Gastrocnemius medialis (tissue), 4 donors: ENCODE results near the gene PRKCA. TPM values are rescaled to one million over a fixed set of nuclear protein-coding genes. Genes with fewer than 3 reads are reported as not detected.
"Not testable (repeated sequence)": the region's sequence is repeated elsewhere in the genome, so short reads cannot be mapped to it uniquely, and the experiment has no call there.

Source experiments
- ATAC-seq, 2 donors: fragments of 150-250 bp; one replicate each; pipeline ENCODE4 v1.9.1; 2016
- DNase-seq, 2 donors: peaks; one replicate each; pipeline ENCODE4 v3.0.0-alpha.2; 2019
- H3K27ac ChIP-seq, 4 donors: fragments of 200-600 bp; sonication (generic); 1 replicate in 1 of 4; 2 replicates in 3 of 4; pipeline ENCODE4 v1.5.1; 2016 to 2018; ENCODE audit warnings: mild to moderate bottlenecking in 2 of 4, moderate library complexity in 1 of 4
- H3K27me3 ChIP-seq, 3 donors: fragments of 200-600 bp; sonication (generic) in 2 of 3; 1 replicate in 1 of 3; 2 replicates in 2 of 3; pipeline versions ENCODE4 v1.5.1 to v1.6.0; 2016 to 2019; ENCODE audit warnings: mild to moderate bottlenecking in 1 of 3, moderate library complexity in 1 of 3
- H3K36me3 ChIP-seq, 2 donors: fragments of 200-600 bp; sonication (generic) in 1 of 2; one replicate each; pipeline ENCODE4 v1.5.1; 2017 to 2018
- H3K4me1 ChIP-seq, 2 donors: fragments of 200-600 bp; sonication (generic) in 1 of 2; one replicate each; pipeline ENCODE4 v1.5.1; 2016 to 2017; ENCODE audit warnings: mild to moderate bottlenecking in 2 of 2
- H3K4me3 ChIP-seq, 4 donors: fragments of 200-600 bp; sonication (generic) in 3 of 4; 1 replicate in 1 of 4; 2 replicates in 3 of 4; pipeline ENCODE4 v1.5.1; 2016 to 2019; ENCODE audit warnings: mild to moderate bottlenecking in 2 of 4
- H3K9me3 ChIP-seq, 3 donors: fragments of 200-600 bp; sonication (generic) in 2 of 3; 1 replicate in 1 of 3; 2 replicates in 2 of 3; pipeline ENCODE4 v1.5.1; 2016 to 2019
- CTCF ChIP-seq, 5 experiments: fragments of 450-650 bp in 3 of 5; fragments of 200-600 bp in 2 of 5; sonication (generic) in 2 of 5; IDR thresholded peaks in 4 of 5; conservative IDR thresholded peaks in 1 of 5; 1 replicate in 4 of 5; 2 replicates in 1 of 5; pipeline ENCODE4 v1.5.1; 2016 to 2019; ENCODE audit warnings: antibody characterized with exemption in 5 of 5, mild to moderate bottlenecking in 3 of 5, moderate library complexity in 3 of 5
- POLR2A ChIP-seq, 2 donors: fragments of 450-650 bp; IDR thresholded peaks; one replicate each; pipeline ENCODE4 v1.6.1; 2017; ENCODE audit warnings: antibody characterized with exemption in 2 of 2, mild to moderate bottlenecking in 2 of 2, moderate library complexity in 2 of 2
- in situ Hi-C, 4 donors: fragments of 200-750 bp; cut with MboI; loops; one replicate each; pipeline versions ENCODE4 v1.15.0 to v1.8.0; 2017; ENCODE audit warnings: low sequenced_read_pairs in 4 of 4
- intact Hi-C: fragments of 100-400 bp; cut with DNase I; formaldehyde crosslinking; loops from one replicate; pipeline ENCODE4 v1.15.1; 2023; ENCODE audit warnings: low total_unique reads
- total RNA-seq, 4 donors: library from RNA; depleted of rRNA; stranded (reverse); fragments of >200 nt; gene quantifications; one replicate each; pipeline versions ENCODE4 v1.1.0 to v1.2.3, GENCODE V29; 2016

The PRKCA gene
- total RNA-seq, 4 donors from 2014 or later = 7.6 to 16.8 (median 11.1) TPM

GRCh38 chr17:66455060-66455459 is 152.6 kb downstream of the PRKCA start:
- Histone ChIP-seq H3K36me3 (no peaks in the 10 kb centered on the region), H3K27ac (no peak overlapping the region), H3K4me3 (no peak overlapping the region), H3K9me3 (no peaks in the 10 kb centered on the region), H3K27me3 (no peaks in the 10 kb centered on the region), H3K4me1 (no peaks in the 10 kb centered on the region)
- ATAC-seq (no peak), DNase-seq (no peak)
- in situ Hi-C loops = no loop called here
- TF ChIP-seq POLR2A (IDR thresholded peaks at IDR 0.05) = no peak
- no peak for TF ChIP-seq CTCF (IDR thresholded peaks at IDR 0.05 in 4 of 5, conservative IDR thresholded peaks at IDR 0.05 in 1 of 5)
- intact Hi-C loops = no loop called here

GRCh38 chr17:66457499-66457898 is 155.1 kb downstream of the PRKCA start:
- ATAC-seq, H3K9me3 ChIP-seq, in situ Hi-C loops, DNase-seq, H3K27ac ChIP-seq, H3K27me3 ChIP-seq, H3K4me3 ChIP-seq, H3K4me1 ChIP-seq, H3K36me3 ChIP-seq, intact Hi-C loops: not testable (repeated sequence)

GRCh38 chr17:66458782-66459181 is 156.4 kb downstream of the PRKCA start:
- ATAC-seq = no peak
- H3K27ac ChIP-seq = no peak overlapping the region
- in situ Hi-C loops = no loop called here
- H3K4me3 ChIP-seq = no peak overlapping the region
- no peaks in the 10 kb centered on the region for H3K27me3 ChIP-seq
- no peak for DNase-seq
- H3K36me3 ChIP-seq = no peaks in the 10 kb centered on the region
- H3K9me3 ChIP-seq = no peaks in the 10 kb centered on the region
- no peak for TF ChIP-seq CTCF (IDR thresholded peaks at IDR 0.05 in 4 of 5, conservative IDR thresholded peaks at IDR 0.05 in 1 of 5)
- no peak for TF ChIP-seq POLR2A (IDR thresholded peaks at IDR 0.05)
- H3K4me1 ChIP-seq = no peaks in the 10 kb centered on the region
- intact Hi-C loops = no loop called here

GRCh38 chr17:66459811-66460270 is 157.4 kb downstream of the PRKCA start:
- no peak for TF ChIP-seq POLR2A (IDR thresholded peaks at IDR 0.05)
- no peak for TF ChIP-seq CTCF (IDR thresholded peaks at IDR 0.05 in 4 of 5, conservative IDR thresholded peaks at IDR 0.05 in 1 of 5)
- in situ Hi-C loops = no loop called here
- intact Hi-C loops = no loop called here
- ATAC-seq (peak in 1 of 2 donors; percentile 41), DNase-seq (peak in 1 of 2 donors; percentile 20)
- Histone ChIP-seq H3K9me3 (no peaks in the 10 kb centered on the region), H3K27me3 (no peaks in the 10 kb centered on the region), H3K36me3 (no peaks in the 10 kb centered on the region), H3K4me3 (no peak overlapping the region), H3K27ac (no peak overlapping the region), H3K4me1 (no peaks in the 10 kb centered on the region)

GRCh38 chr17:66460558-66460957 is 158.1 kb downstream of the PRKCA start:
- Histone ChIP-seq H3K27me3 (no peaks in the 10 kb centered on the region), H3K9me3 (no peaks in the 10 kb centered on the region), H3K27ac (no peak overlapping the region), H3K36me3 (no peaks in the 10 kb centered on the region), H3K4me1 (no peaks in the 10 kb centered on the region), H3K4me3 (no peak overlapping the region)
- no peak for DNase-seq
- intact Hi-C loops = no loop called here
- TF ChIP-seq POLR2A (IDR thresholded peaks at IDR 0.05) (no peak), CTCF (IDR thresholded peaks at IDR 0.05 in 4 of 5, conservative IDR thresholded peaks at IDR 0.05 in 1 of 5) (no peak)
- no peak for ATAC-seq
- in situ Hi-C loops = no loop called here
